HG03060 (cell line): ENCODE measurements around the gene RRP1B.

ENCODE experiments used
- ATAC-seq: cut with Tn5 transposase; IDR thresholded peaks from one replicate; pipeline ENCODE4 v1.9.1; 2021; ENCODE audit warnings: low read depth, moderate number of reproducible peaks; ENCODE audit not compliant: unreplicated experiment

RRP1B gene

DNA sequence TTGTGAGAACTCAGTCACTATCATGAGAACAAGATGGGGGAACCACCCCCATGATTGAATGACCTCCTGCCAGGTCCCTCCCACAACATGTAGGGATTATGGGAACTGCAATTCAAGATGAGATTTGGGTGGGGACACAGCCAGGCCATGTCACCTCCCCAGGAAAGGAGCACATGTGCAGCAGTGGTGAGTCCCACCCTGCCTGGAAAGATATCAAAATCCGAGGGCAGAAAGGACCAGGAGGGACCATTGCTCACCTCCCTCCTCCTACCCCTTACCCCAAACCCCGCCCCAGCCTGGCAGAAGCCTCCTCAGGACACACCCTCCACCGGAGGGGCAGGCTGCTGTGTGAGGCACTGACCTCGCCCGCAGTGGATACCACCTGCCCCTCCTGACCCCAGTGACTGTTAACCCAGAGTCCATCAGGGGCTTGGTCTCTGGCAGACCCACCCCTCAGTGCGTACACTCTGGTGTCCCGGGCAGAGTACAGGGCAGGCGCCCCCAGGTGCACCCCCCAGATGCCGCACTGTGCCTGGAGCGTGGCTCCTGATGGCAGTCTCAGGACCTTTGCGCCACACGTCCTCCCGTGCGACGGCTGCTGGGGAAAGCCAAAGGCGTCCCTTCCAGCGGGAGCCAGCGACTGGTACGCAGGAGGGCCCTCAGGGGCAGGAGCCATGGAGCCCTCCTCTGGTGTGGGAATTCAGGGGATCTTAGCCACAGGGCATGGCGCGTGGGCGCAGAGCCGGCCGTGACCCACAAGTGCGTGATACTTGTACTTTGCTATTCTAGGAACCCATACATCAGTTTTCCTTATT is 80.5 kb downstream of the RRP1B start:
- ATAC-seq: no peak

DNA sequence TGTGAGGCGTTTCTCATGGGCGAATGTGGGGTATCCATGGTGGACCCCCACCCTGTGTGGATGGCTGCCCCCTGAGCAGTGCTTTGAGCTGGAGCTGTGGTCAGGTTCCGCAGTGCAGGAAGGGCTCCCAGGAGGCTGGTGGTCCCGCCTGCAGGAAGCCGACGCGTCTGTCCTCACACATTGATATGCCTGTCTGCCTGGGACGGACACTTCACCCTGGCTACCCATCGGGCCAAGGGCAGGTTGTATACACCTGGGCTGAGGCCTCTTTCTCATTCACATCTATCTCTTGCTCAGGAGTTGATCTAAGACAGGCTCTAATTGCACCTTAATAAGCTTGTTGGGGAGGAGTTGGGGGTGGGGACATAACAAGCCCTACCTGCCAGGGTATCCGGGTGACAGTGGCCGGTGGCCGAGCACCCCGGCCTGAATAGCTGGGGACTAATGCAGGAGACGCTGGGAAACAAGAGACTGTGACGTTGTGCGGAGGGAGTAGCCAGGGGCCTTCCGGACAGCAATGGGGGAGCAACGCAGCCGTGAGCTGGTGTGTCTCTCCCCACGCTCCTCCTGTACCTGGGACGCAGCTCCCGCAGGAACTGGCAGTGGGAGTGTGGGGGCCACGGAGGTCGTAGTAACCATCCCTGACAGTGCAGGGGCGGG is 81.3 kb downstream of the RRP1B start:
- no peak for ATAC-seq

DNA sequence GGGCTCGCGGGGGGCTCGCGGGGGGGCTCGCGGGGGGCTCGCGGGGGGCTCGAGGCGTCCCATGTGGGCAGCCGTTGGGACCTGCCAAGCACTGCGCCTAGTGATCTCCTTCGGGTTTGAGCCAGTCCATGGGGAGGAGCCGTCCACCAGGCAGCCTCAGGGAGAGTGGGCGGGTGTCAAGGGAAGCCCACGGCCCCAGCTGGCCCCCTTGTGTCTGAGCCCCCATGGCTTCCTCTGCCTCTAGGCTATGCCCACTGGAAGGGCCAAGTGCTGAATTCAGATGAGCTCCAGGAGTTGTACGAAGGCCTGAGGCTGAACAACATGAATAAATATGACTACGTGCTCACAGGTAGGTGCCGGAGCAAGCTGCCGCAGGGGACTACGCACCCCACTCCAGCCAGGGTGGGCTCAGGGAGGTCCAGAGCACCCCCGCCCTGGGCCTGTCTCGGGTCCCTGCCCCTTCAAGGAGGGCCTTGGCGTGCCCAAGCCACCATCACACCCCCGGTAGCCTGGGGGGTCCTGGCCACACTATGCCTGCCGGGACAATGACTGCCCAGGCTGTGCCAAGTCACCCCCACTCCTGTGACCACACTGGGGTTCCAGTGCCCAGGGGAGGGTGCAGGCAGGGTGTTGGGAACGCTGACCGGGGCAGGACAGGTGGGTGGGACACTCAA is 82.2 kb downstream of the RRP1B start:
- no peak for ATAC-seq

DNA sequence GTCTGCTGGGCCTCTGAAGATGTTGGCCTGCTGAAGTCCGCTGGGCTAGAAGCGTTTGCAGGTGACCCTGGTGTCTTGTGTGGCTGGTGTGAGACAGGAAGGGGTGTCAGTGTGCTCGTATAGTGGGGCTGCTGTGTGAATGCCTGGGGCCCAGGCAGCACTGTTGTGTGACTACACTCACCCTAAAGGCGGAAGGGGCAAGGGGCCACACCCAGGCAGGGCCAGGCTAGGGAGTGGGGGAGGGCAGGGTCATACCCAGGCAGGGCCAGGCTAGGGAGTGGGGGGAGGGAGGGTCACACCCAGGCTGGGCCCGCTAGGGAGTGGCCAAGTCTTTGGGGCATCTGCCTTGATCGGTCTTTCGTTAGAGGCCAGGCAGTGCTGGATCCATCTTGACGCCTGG is 84.6 kb downstream of the RRP1B start:
- no peak for ATAC-seq

DNA sequence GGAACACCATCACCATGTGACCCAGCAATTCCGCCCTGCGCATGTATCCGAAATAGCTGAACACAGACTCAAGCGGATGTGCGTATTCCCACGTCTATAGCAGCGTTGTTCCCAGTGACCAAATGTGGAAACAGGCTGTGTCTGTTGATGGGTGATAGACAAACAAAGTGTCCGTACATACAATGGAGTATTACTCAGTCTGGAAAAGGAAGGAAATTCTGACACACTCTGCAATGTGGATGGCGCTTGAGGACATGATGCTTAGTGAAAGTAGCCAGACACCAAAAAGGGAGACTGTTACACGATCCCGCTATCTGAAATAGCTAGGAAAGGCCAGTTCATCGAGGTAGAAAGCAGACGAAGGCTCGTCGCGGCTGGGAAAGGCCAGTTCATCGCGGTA is 85.4 kb downstream of the RRP1B start:
- no peak for ATAC-seq
